Colon (tissue), 2 donors: ENCODE results near the gene ABI2.
"Not testable (repeated sequence)": the region's sequence is repeated elsewhere in the genome, so short reads cannot be mapped to it uniquely, and the experiment has no call there.

Experiments
- FAIRE-seq: peaks from 2 replicates; lab custom pipeline; 2012; peaks lifted over from hg19 to GRCh38; lab: Jason Lieb, UNC
- donor health status: control.
- donor health status: control.

The ABI2 gene

GRCh38 chr2:203359450-203359849 is 31.3 kb downstream of the ABI2 start:
- FAIRE-seq = no peak

DNA sequence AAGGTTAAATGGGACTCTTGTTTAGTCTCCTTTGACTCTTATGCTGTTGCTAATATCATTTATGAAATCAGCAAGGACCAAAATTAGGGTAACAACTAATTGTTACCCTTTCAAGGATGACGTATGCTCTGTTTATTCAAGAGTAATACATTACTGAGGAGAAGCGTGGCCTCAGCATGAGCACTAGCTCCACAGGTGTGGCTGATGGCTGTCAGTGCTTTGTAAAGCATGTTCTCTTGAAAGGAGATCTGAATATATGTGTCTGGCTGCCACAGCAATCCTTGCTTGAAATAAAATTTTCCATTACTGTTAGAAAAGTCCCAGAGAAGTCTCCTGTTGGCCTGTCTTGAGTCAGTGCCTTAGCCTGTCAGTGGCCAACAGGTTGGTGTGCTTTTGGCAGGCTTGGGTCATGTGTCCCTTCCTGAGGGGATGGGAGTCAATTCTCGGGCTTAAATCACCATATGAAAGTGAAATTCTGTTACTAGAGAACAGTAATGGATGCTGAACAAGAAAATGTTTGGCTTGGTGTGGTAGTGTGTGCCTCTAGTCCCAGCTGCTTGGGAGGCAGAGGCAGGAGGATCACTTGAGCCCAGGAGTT is 32.7 kb downstream of the ABI2 start:
- FAIRE-seq = no peak

GRCh38 chr2:203361495-203361894 is 33.3 kb downstream of the ABI2 start:
- FAIRE-seq = no peak

DNA sequence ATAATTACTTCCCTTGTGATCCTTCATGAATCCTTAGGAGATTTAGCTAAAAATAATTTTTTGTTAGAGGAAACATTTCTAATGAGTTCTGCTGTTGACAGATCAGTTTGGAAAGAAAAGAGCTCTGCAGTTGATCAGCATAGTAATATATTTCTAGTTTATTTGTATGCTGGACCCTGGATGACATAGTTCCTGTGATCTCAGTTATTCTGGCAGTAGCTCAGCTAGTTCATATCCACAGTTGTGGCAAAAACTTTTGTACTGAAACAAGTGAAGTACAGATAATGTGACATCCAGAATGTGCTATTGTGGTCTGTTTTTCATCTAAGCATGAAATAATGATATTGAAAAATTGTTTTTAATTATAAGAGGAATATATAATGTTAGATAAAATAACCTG is 33.7 kb downstream of the ABI2 start:
- no peak for FAIRE-seq

DNA sequence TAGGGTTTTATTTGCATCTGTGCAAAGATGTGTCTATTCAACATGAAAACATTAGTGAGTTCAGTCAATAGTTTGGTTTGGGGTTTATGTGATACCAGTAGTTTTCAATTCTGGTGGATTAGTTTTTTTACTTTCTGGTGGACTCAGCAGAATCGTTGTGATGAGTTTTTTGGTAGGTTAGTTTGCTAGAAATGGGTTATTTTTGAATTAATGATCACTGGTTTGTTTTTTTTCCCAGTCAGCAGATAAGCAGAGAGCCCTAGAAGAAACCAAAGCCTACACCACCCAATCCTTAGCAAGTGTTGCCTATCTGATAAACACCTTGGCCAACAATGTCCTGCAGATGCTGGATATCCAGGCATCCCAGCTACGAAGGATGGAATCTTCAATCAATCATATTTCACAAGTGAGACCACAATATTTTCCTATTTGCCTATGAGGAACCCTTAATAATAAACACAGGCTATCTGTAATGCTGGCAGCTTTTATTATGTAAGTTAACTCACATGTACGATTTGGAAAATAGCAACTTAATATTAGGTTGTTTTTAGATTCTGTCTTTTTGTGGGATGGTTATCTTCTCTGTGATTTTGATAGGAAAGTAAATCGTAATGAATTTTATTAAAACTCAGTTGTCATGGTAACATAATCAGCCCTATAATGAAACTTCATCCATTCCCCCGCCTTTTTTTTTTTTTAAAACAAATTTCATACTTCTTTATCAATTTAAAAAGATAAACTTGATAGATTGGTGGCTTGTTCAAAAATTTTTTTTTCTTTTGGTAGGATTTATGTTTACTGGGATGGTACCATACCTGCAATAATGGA is 38.7 kb downstream of the ABI2 start:
- FAIRE-seq = no peak

DNA sequence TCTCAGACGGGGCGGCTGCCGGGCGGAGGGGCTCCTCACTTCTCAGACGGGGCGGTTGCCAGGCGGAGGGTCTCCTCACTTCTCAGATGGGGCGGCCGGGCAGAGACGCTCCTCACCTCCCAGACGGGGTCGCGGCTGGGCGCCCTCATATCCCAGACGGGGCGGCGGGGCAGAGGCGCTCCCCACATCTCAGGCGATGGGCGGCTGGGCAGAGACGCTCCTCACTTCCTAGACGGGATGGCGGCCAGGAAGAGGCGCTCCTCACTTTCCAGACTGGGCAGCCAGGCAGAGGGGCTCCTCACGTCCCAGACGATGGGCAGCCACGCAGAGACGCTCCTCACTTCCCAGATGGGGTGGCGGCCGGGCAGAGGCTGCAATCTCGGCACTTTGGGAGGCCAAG is 44.5 kb downstream of the ABI2 start:
- FAIRE-seq = not testable (repeated sequence)

GRCh38 chr2:203376173-203376572 is 48.0 kb downstream of the ABI2 start:
- no peak for FAIRE-seq

DNA sequence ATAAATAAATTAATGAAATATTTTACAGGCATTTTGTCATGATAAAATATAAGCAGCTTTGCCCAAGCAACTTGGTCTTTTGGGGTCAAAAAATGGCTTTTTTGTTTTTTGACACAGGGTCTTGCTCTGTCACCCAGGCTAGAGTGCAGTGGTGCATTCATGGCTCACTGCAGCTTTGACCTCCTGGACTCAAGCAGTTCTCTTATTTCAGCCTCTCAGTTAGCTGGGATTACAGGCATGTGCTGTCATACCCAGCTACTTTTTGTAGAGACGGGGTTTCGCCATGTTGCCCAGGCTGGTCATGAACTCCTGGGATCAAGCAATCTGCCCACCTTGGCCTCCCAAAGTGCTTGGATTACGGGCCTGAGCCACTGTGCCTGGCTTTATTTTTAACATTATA is 51.0 kb downstream of the ABI2 start:
- FAIRE-seq = no peak

DNA sequence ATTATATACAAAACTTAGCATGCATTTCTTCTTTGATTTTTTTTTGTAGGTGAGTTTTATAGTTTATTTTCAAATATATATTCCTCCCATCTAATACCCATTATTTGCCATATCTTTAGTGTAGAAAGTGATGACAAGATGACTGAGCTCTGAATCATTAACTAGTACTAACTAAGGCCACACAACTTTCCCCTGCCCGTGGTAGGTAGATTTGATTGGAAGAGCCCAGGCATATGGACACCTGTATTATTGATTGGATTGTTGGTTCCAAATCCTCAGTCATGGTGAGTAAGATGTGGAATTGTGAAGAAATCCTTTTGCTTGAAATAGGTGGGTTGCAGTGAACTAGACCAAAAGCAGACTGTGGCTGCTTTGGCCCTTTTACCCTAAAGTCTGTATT is 54.8 kb downstream of the ABI2 start:
- FAIRE-seq = no peak

- FAIRE-seq = not testable (repeated sequence)
Measured at GRCh38 chr2:203388153-203388552, 60.0 kb downstream of the ABI2 start.

DNA sequence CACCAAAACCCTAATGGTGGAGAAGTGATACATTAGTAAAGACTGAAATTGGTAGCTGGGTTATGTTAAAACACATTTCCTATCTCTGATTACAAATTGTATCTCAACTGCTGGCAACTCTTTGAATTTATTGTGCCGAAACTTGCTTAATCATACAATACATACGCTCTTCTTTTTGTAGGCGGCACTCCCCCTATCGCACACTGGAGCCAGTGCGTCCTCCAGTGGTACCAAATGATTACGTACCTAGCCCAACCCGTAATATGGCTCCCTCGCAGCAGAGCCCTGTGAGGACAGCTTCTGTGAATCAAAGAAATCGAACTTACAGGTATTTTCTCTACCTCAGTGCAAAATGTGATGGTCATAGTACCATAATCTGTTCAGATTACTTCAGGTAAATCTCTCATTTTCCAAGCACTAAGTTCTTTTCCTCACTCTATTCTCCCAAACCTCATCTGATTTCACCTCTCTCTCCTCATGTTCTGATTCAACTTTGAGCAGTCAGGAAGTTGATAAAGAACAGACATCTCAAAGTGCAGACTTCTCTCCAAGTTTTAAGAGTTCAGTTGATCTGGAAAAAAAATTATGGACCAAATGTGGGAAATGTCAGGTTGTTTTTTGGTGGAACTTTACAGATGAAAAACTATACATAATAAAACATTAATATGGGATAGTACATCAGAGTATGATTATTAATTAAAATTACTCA is 66.5 kb downstream of the ABI2 start:
- peak; percentile 55 for FAIRE-seq

DNA sequence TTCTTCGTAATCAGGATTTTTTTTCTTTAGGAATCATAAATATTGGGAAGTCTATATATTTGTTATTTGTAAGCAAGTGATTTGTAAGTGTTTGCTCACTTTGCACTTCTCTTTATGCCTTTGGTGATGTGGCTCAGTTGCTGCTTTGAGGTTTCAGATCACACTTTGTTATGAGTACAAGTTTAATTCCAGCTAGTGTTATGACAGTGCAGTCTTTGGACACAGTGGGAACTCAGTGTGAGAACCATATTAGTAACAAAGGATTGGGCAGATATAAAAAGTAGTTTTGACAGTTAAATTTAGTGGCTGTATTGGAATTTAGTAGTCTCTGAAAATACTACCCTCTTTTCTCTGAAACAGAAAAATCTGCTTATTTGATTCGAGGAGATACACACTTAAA is 67.7 kb downstream of the ABI2 start:
- no peak for FAIRE-seq

DNA sequence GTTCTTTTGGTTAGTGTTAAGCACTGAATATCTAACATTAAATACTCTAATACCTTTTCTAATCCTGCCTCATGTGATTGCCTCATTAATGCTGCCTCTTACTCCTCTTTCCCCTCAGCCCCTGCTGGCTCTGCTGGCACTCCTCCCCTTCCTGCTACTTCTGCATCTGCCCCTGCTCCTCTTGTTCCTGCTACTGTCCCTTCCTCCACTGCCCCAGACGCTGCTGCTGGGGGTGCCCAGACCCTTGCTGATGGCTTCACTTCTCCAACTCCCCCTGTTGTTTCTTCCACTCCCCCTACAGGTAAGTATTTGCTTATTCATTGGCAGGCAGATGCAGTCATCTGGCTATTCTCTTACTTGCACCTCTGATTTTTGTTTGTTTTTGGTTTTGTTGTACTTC is 68.5 kb downstream of the ABI2 start:
- no peak for FAIRE-seq

DNA sequence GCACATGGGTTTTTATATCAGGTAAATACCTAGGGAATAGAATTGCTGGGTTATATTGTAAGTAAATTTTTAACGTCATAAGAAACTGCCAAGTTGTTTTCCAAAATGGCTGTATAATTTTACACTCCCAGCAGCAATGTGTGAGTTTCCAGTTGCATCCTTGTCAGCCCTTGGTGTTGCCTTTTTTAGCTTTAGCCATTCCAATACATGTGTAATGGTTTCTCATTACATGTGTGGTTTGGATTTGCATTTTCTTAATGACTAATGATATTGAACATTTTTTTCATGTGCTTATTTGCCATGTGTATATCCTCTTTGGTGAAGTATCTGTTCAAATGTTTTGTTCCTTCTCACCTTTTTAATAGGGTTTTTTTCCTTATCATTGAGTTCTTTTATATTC is 70.8 kb downstream of the ABI2 start:
- FAIRE-seq = no peak

DNA sequence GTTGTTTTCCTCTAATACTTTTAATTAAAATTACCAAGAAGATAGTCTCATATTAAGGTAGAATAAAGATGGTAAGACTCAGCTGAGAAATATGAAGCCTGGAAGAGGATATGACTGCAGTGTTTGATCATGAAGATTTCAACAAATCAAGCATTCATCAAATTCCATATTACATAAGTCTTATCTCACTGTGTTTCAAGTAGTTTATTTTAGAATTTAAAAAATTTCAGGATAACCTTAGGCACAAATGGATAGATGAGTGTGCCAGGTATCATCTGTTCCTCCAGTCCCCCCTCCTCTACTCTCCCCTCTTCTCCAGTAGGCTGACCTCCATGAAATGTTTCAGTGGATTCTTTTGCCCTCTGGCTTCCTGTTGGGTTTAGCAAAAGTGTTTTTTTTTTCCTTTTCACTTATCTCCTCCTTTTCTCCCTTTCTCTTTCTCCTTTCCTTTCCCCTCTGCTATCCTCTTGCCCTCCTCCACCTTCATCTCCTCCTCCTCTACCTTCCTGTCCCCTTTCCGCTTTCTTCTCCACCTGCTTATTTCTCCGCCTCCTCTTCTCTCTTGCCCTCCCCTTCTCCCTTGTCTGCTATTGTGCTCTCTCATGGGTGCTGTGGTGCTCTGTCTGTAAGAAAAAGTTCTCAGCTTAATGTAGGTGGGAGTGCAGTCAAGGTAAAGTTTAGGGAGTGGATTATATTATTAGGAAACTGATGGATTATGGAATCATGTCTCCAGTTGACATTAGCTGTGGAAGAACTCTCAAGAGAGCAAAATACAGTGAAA is 72.8 kb downstream of the ABI2 start:
- FAIRE-seq = no peak

- no peak for FAIRE-seq
Measured at GRCh38 chr2:203404996-203405395, 76.8 kb downstream of the ABI2 start.

DNA sequence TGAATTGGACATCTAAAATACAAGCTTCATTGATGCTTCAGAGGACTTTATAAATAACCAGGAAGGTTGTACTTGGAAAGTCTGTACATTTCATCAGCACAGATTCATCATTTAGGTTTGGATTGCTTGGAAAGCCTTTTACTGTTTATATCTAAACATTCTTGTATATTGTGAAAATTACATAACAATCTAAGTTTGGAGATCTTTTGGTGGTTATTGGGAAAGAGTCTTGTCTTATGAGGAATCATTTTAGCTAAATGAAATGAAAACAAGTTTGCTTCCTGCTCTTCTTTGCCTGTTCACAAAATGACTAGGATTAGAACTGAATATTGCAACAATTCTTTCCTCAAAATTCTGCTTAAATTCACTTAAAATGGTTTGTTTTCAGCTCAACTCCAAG is 79.3 kb downstream of the ABI2 start:
- FAIRE-seq = no peak

GRCh38 chr2:203412546-203413331 is 84.5 kb downstream of the ABI2 start:
- no peak for FAIRE-seq

- FAIRE-seq = no peak
Measured at GRCh38 chr2:203413796-203414195, 85.6 kb downstream of the ABI2 start.

GRCh38 chr2:203418271-203418670 is 90.1 kb downstream of the ABI2 start:
- FAIRE-seq = no peak

DNA sequence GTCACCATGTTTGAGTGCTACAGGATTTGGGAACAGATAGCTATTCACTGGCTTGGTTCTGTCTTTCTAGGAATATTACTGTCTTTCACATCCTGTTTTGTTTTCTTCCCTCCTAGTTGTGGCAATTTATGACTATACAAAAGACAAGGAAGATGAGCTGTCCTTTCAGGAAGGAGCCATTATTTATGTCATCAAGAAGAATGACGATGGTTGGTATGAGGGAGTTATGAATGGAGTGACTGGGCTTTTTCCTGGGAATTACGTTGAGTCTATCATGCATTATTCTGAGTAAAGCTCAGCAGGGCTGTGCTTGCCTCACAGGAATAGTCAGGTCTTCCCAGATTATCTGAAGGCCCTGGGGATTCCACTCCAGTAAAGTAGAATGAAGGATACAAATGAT is 98.9 kb downstream of the ABI2 start:
- no peak for FAIRE-seq

DNA sequence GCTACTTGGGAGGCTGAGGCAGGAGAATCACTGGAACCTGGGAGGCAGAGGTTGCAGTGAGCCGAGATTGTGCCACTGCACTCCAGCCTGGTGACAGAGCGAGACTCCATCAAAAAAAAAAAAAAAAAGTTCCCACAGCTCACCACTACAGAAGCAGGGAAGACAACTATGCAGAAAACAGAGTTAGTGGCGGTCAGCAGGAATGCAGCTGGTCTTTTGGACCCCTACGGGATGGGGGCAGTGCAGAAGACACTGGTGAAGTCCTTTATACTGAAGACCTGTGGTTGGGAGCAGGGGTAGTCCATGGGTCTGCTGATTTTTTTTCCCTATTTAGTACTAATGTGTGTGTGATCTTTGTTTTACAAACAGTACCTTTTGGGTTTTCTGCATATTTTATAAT is 101.4 kb downstream of the ABI2 start:
- FAIRE-seq = not testable (repeated sequence)
